Mesenchymal stem cell (in vitro differentiated cells and primary cell): ENCODE data around the gene SLX4.

Experiments
- DNase-seq: peaks from one replicate; pipeline ENCODE4 v3.0.0-alpha.2; 2013
- H2AFZ ChIP-seq: one replicate; pipeline ENCODE4 v1.6.1; 2013; ENCODE audit warnings: low read depth, mild to moderate bottlenecking, control low read depth, inconsistent platforms, low read length, moderate library complexity
- H2AK5ac ChIP-seq: 2 replicates; pipeline ENCODE4 v1.6.1; 2013; ENCODE audit warnings: low read length, moderate library complexity, mild to moderate bottlenecking, inconsistent platforms; ENCODE audit not compliant: severe bottlenecking
- H2BK120ac ChIP-seq: one replicate; pipeline ENCODE4 v1.6.1; 2013; ENCODE audit warnings: low read depth, mild to moderate bottlenecking, inconsistent platforms, low read length, moderate library complexity
- H2BK12ac ChIP-seq, 2 experiments: one replicate each; pipeline ENCODE4 v1.6.1; 2013; ENCODE audit warnings: inconsistent platforms in 2 of 2, low read length in 2 of 2, mild to moderate bottlenecking in 2 of 2, moderate library complexity in 2 of 2, control low read depth in 1 of 2
- H2BK15ac ChIP-seq: one replicate; pipeline ENCODE4 v1.6.1; 2013; ENCODE audit warnings: mild to moderate bottlenecking, low read depth, inconsistent platforms; ENCODE audit not compliant: poor library complexity, severe bottlenecking
- H2BK5ac ChIP-seq: 2 replicates; pipeline ENCODE4 v1.6.1; 2013; ENCODE audit warnings: low read depth, mild to moderate bottlenecking, low read length, control low read depth, inconsistent platforms; ENCODE audit not compliant: poor library complexity, severe bottlenecking
- H3K14ac ChIP-seq, 2 experiments: one replicate each; pipeline ENCODE4 v1.6.1; 2013; ENCODE audit warnings: inconsistent platforms in 2 of 2, low read length in 2 of 2, control low read depth in 1 of 2, mild to moderate bottlenecking in 1 of 2, moderate library complexity in 1 of 2
- H3K18ac ChIP-seq, 2 experiments: one replicate each; pipeline ENCODE4 v1.6.1; 2013; ENCODE audit warnings: inconsistent platforms in 2 of 2, low read length in 2 of 2, control low read depth in 1 of 2, low read depth in 1 of 2, mild to moderate bottlenecking in 1 of 2
- H3K23ac ChIP-seq, 2 experiments: one replicate each; pipeline ENCODE4 v1.6.1; 2013; ENCODE audit warnings: inconsistent platforms in 2 of 2, low read length in 2 of 2, mild to moderate bottlenecking in 2 of 2, moderate library complexity in 2 of 2, control low read depth in 1 of 2
- H3K27ac ChIP-seq: 2 replicates; pipeline ENCODE4 v1.5.1; 2013; ENCODE audit warnings: mild to moderate bottlenecking, moderate library complexity, low read length, control low read depth, inconsistent platforms; ENCODE audit not compliant: poor library complexity, severe bottlenecking
- H3K27me3 ChIP-seq, 2 experiments: 2 replicates each; pipeline versions ENCODE4 v1.6.1 to v1.7.0; 2013; ENCODE audit warnings: low read length in 2 of 2, mild to moderate bottlenecking in 2 of 2, moderate library complexity in 2 of 2, control low read depth in 1 of 2, inconsistent platforms in 1 of 2; ENCODE audit not compliant: control insufficient read depth in 1 of 2, insufficient read depth in 1 of 2
- H3K36me3 ChIP-seq, 2 experiments: 2 replicates each; pipeline versions ENCODE4 v1.6.1 to v1.7.0; 2013; ENCODE audit warnings: low read length in 2 of 2, control low read depth in 1 of 2, inconsistent platforms in 1 of 2, low read depth in 1 of 2, mild to moderate bottlenecking in 1 of 2; ENCODE audit not compliant: insufficient read depth in 2 of 2, control insufficient read depth in 1 of 2
- H3K4ac ChIP-seq, 2 experiments: one replicate each; pipeline ENCODE4 v1.6.1; 2013; ENCODE audit warnings: inconsistent platforms in 2 of 2, low read length in 2 of 2, mild to moderate bottlenecking in 2 of 2, moderate library complexity in 2 of 2, control low read depth in 1 of 2, low read depth in 1 of 2
- H3K4me1 ChIP-seq: 2 replicates; pipeline ENCODE4 v1.6.1; 2013; ENCODE audit warnings: low read depth, low read length, control low read depth; ENCODE audit not compliant: control insufficient read depth, insufficient read depth
- H3K4me2 ChIP-seq: 2 replicates; pipeline ENCODE4 v1.6.1; 2013; ENCODE audit warnings: low read length, mild to moderate bottlenecking, inconsistent platforms; ENCODE audit not compliant: poor library complexity, severe bottlenecking
- H3K4me3 ChIP-seq, 2 experiments: 2 replicates each; pipeline versions ENCODE4 v1.5.1 to v1.7.0; 2013; ENCODE audit warnings: low read length in 2 of 2, mild to moderate bottlenecking in 2 of 2, control low read depth in 1 of 2, low read depth in 1 of 2; ENCODE audit not compliant: insufficient read depth in 1 of 2
- H3K79me1 ChIP-seq: replicated peaks from 2 replicates; pipeline ENCODE4 v1.6.1; 2013; ENCODE audit warnings: mild to moderate bottlenecking, control low read depth, low read length, inconsistent platforms; ENCODE audit not compliant: poor library complexity, severe bottlenecking
- H3K9ac ChIP-seq: 2 replicates; pipeline ENCODE4 v1.7.0; 2013; ENCODE audit warnings: mild to moderate bottlenecking, low read length, moderate library complexity
- H3K9me3 ChIP-seq: 2 replicates; pipeline ENCODE4 v1.7.0; 2013; ENCODE audit warnings: mild to moderate bottlenecking, low read length; ENCODE audit not compliant: control insufficient read depth
- H4K8ac ChIP-seq: one replicate; pipeline ENCODE4 v1.6.1; 2013; ENCODE audit warnings: inconsistent platforms, mild to moderate bottlenecking, low read length, moderate library complexity
- H4K91ac ChIP-seq: one replicate; pipeline ENCODE4 v1.6.1; 2013; ENCODE audit warnings: mild to moderate bottlenecking, low read length, inconsistent platforms
- WGBS: methylation state at CpG from one replicate; pipeline ENCODE4 v1.1.7; 2013; ENCODE audit warnings: mixed read lengths; 5-methylcytosine and 5-hydroxymethylcytosine counted together

SLX4 gene

DNA sequence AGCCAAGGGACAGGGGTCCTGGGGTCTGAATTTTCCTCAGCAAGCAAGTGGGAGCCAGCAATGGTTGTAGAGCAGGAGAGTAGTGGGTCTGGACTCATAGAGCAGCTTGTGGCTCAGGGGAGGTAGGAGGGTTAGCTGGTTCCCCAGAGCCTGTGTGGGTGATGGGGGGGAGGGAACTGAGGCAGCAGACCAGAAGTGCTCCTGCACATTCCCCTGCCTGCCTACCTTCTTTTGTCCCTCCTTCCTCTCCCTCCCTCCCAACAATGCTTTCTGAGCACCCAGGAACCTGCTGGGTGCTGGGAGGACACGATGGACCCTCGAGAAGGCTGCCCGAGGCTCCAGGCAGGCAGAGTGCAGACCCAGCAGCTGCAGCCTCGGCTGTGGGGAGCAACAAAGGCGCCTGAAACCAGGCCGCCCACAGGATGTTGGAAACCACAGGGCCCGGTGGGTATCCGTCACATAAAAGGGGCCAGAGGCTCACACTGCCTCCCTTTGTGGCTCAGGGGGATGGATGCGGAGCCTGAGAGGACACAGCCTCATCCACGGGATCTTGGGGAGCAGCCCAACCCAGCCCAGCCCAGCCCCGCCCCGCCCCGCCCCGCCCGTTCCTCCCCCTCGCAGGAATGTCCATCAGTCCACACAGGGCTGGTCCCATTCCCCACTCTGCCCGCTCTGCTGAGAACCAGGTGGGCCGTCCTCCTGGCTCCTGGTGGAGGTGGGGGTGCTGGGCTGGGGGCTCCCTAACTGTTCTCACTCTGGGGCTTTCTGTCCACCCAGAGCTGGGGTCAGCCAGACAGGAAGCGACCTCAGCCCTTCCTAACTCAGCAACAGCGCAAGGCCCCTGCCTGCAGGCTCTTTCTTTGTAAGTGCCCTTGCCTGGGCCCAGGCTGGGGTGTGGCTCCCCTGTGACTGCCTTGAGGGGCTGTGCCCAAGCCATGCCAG lies 32.5 kb downstream of the SLX4 start:
- H2BK5ac ChIP-seq = no peak overlapping the region
- H2BK15ac ChIP-seq = peak overlapping the region; percentile 90
- no peak overlapping the region for H3K4me3 ChIP-seq
- H3K4me1 ChIP-seq = peaks cover 26% of the 10 kb centered on the region
- H3K36me3 ChIP-seq = peaks cover 13 to 24% of the 10 kb centered on the region in 2 experiments
- no peak overlapping the region for H3K4ac ChIP-seq
- no peak overlapping the region for H2BK12ac ChIP-seq
- H2AK5ac ChIP-seq = peak overlapping the region; percentile 3
- H4K8ac ChIP-seq = peak overlapping the region; percentile 20
- no peak overlapping the region for H2BK120ac ChIP-seq
- no peaks in the 10 kb centered on the region for H3K79me1 ChIP-seq
- H3K18ac ChIP-seq = peak overlapping the region in 1 of 2 experiments; percentile 33
- WGBS = 77% methylated on average over 16 of the region's 20 CpGs
- no peak overlapping the region for H3K27ac ChIP-seq
- peaks cover 0 to 17% of the 10 kb centered on the region in 2 experiments for H3K27me3 ChIP-seq
- no peak overlapping the region for H4K91ac ChIP-seq
- no peak overlapping the region for H2AFZ ChIP-seq
- no peak overlapping the region for H3K4me2 ChIP-seq
- no peak overlapping the region for H3K14ac ChIP-seq
- no peak overlapping the region for H3K23ac ChIP-seq
- H3K9ac ChIP-seq = no peak overlapping the region
- H3K9me3 ChIP-seq = no peaks in the 10 kb centered on the region
- DNase-seq = no peak

- H2AFZ ChIP-seq = no peak overlapping the region
- H3K4me1 ChIP-seq = peaks cover 26% of the 10 kb centered on the region
- H3K79me1 ChIP-seq = no peaks in the 10 kb centered on the region
- H2BK12ac ChIP-seq = no peak overlapping the region
- no peak for DNase-seq
- 95% methylated on average over 8 of the region's 8 CpGs for WGBS
- no peak overlapping the region for H4K8ac ChIP-seq
- H3K9ac ChIP-seq = no peak overlapping the region
- H2BK15ac ChIP-seq = no peak overlapping the region
- H2BK5ac ChIP-seq = no peak overlapping the region
- no peak overlapping the region for H2BK120ac ChIP-seq
- no peak overlapping the region for H2AK5ac ChIP-seq
- no peak overlapping the region for H3K14ac ChIP-seq
- no peak overlapping the region for H4K91ac ChIP-seq
- H3K23ac ChIP-seq = no peak overlapping the region
- no peak overlapping the region for H3K4ac ChIP-seq
- peaks cover 0 to 17% of the 10 kb centered on the region in 2 experiments for H3K27me3 ChIP-seq
- H3K36me3 ChIP-seq = peaks cover 9 to 17% of the 10 kb centered on the region in 2 experiments
- H3K4me2 ChIP-seq = no peak overlapping the region
- no peak overlapping the region for H3K4me3 ChIP-seq
- no peak overlapping the region for H3K27ac ChIP-seq
- H3K18ac ChIP-seq = no peak overlapping the region
- no peaks in the 10 kb centered on the region for H3K9me3 ChIP-seq
These were observed 33.3 kb downstream of the SLX4 start for GRCh38 chr16:3578121-3578520.

GRCh38 chr16:3577302-3577752 lies 34.1 kb downstream of the SLX4 start, which contains the start of gene NLRC3:
TSS of gene NLRC3 (minus strand) at chr16:3577403. CDS start at chr16:3565036, 12,367 bp downstream.
- Histone ChIP-seq H3K9me3 (no peaks in the 10 kb centered on the region), H4K91ac (no peak within 1 kb of the TSS), H3K14ac (no peak within 1 kb of the TSS), H2BK12ac (no peak within 1 kb of the TSS), H3K27ac (no peak within 1 kb of the TSS), H2BK5ac (no peak within 1 kb of the TSS), H3K27me3 (peaks cover 0 to 17% of the 10 kb centered on the region in 2 experiments), H3K4me2 (no peak within 1 kb of the TSS), H3K79me1 (no peaks in the 10 kb centered on the region), H2BK15ac (no peak within 1 kb of the TSS), H3K36me3 (peaks cover under 1 to 9% of the 10 kb centered on the region in 2 experiments), H3K4ac (no peak within 1 kb of the TSS), H3K23ac (no peak within 1 kb of the TSS), H3K4me1 (peaks cover 25% of the 10 kb centered on the region), H3K18ac (no peak within 1 kb of the TSS), H3K9ac (no peak within 1 kb of the TSS), H2BK120ac (no peak within 1 kb of the TSS), H4K8ac (no peak within 1 kb of the TSS), H2AFZ (no peak within 1 kb of the TSS), H2AK5ac (no peak within 1 kb of the TSS), H3K4me3 (no peak within 1 kb of the TSS)
- DNase-seq = no peak
- WGBS = 91% methylated on average over 17 of the region's 18 CpGs

GRCh38 chr16:3576211-3576610 lies 35.2 kb downstream of the SLX4 start:
- no peak overlapping the region for H2BK5ac ChIP-seq
- no peak overlapping the region for H2BK15ac ChIP-seq
- no peak overlapping the region for H3K4ac ChIP-seq
- no peaks in the 10 kb centered on the region for H3K36me3 ChIP-seq
- H3K23ac ChIP-seq = no peak overlapping the region
- no peak overlapping the region for H2AFZ ChIP-seq
- no peak overlapping the region for H2AK5ac ChIP-seq
- H4K8ac ChIP-seq = no peak overlapping the region
- H3K18ac ChIP-seq = no peak overlapping the region
- H2BK120ac ChIP-seq = no peak overlapping the region
- no peak overlapping the region for H3K9ac ChIP-seq
- no peak overlapping the region for H3K27ac ChIP-seq
- no peak overlapping the region for H4K91ac ChIP-seq
- no peak overlapping the region for H3K14ac ChIP-seq
- H3K27me3 ChIP-seq = peaks cover 0 to 17% of the 10 kb centered on the region in 2 experiments
- H2BK12ac ChIP-seq = no peak overlapping the region
- no peak for DNase-seq
- 92% methylated on average over 11 of the region's 11 CpGs for WGBS
- H3K4me3 ChIP-seq = no peak overlapping the region
- no peaks in the 10 kb centered on the region for H3K9me3 ChIP-seq
- H3K4me2 ChIP-seq = no peak overlapping the region
- no peaks in the 10 kb centered on the region for H3K79me1 ChIP-seq
- H3K4me1 ChIP-seq = peaks cover 22% of the 10 kb centered on the region
